Sigmoid colon (tissue), 4 donors: ENCODE measurements around the gene SLC16A5.
"Not testable (repeated sequence)": the region's sequence is repeated elsewhere in the genome, so short reads cannot be mapped to it uniquely, and the experiment has no call there.

ENCODE experiments used
- CTCF ChIP-seq, 4 experiments: fragments of 450-650 bp in 3 of 4; fragments of 200-600 bp in 1 of 4; IDR thresholded peaks; one replicate each; pipeline ENCODE4 v1.5.1; 2016 to 2019; ENCODE audit warnings: antibody characterized with exemption in 4 of 4, mild to moderate bottlenecking in 3 of 4, moderate library complexity in 2 of 4
- POLR2A ChIP-seq, 2 donors: fragments of 450-650 bp; IDR thresholded peaks; one replicate each; pipeline ENCODE4 v1.6.1; 2016; ENCODE audit warnings: antibody characterized with exemption in 2 of 2, mild to moderate bottlenecking in 2 of 2, moderate library complexity in 2 of 2
- POLR2AphosphoS5 ChIP-seq, 4 donors: sonication (generic); formaldehyde crosslinking; IDR thresholded peaks; one replicate each; pipeline ENCODE4 v1.6.1; 2017; ENCODE audit warnings: antibody characterized with exemption in 4 of 4

DNA sequence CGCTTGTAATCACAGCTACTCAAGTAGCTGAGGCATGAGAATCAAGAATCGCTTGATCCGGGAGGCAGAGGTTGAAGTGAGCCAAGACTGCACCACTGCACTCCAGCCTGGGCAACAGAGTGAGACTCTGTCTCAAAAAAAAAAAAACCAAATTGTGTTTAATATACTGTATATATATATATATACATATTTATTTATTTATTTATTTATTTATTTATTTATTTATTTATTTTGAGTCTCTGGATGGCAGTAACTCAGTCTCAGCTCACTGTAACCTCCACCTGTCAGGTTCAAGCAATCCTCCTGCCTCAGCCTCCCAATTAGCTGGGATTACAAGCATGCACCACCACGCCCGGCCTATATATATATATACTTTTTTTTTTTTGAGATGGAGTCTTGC, 14.8 kb upstream of the SLC16A5 start:
- TF ChIP-seq CTCF, POLR2A, POLR2AphosphoS5 (IDR thresholded peaks at IDR 0.05): not testable (repeated sequence)
